GM18498 (cell line): Measurements from ENCODE around the gene ERICH4.
A peak's percentile ranks its signal among the peaks of the same experiment; 100 is the strongest.
"Not testable (repeated sequence)": the region's sequence is repeated elsewhere in the genome, so short reads cannot be mapped to it uniquely, and the experiment has no call there.

ENCODE experiments used
- ATAC-seq: cut with Tn5 transposase; IDR thresholded peaks from one replicate; pipeline ENCODE4 v1.9.1; 2021; ENCODE audit warnings: mild to moderate bottlenecking, moderate library complexity; ENCODE audit not compliant: unreplicated experiment

Gene ERICH4

DNA sequence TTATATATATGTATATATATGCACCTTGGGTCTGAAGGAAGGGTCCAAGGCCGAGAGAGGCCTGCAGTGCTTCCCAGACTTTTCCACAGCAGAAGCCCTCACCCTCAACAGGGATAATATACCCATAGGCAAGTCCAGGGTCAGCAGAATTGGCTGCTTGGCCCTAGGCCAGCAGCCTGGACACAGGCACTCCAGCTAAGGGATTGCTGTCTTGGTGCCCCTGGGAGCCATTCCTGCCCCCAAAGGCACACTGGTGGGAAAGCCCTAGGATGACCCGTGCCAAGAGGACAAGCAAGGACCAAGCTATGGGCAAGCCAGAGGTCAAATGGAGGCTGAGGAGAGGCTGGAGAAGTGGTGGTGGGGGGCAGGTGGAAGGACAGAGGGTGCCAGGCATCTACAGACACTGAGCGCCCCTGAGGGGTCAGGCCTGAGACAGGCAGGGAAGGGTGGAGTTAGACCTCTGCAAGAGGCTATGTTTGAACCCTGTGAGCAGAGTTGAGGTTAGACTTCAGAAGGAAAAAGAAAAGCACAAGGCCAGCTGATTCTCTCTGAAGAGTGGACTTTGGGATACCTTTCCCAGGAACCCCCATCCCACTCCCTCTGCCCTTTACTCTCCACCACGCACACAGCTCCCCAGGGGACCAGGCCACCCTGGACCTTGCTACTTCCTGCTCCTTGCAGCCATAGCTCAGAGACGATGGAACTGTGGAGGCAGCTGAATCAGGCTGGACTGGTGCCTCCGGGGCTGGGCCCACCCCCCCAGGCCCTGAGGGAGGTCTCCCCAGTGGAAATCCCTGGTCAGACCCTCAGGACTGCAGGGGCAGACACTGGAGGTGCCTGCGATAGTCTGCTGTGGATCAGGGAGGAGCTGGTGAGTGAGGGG is at the start of gene ERICH4:
TSS of gene ERICH4 (plus strand) at position 684 of the 883 bp plus-strand sequence. CDS start at position 698, 14 bp downstream.
- no peak for ATAC-seq

- ATAC-seq, result no peak
These were observed 47.6 kb upstream of the ERICH4 start for GRCh38 chr19:41395355-41395754.

- ATAC-seq, result peak; percentile 91
These were observed 45.6 kb upstream of the ERICH4 start, which contains the start of the genes BCKDHA and EXOSC5 for GRCh38 chr19:41397086-41398049. Gene BCKDHA (plus strand): TSS chr19:41397818. CDS start chr19:41397828, 10 bp downstream. Gene EXOSC5 (minus strand): TSS chr19:41397359. CDS start chr19:41397328, 31 bp downstream.

GRCh38 chr19:41398050-41398418 is 44.9 kb upstream of the ERICH4 start:
- ATAC-seq, result no peak

DNA sequence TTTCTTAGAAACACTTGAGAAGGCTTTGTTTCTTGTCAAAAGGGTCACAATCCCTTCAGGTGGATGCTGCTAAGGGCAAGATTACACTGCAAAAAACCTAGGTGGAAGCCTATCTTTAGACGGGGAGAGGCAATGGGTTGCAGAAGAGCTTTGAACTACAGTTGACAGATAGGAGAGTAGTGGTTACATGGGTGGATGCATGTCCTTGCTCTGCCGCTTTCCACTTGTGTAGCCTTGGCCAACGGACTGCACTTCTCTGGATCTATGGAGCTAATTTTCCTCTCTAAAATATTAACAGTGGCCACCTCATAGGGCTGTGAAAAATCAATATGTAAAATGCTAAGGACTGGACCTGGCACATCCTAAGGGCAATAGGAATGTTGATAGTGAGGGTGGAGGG is 44.4 kb upstream of the ERICH4 start:
- no peak for ATAC-seq

- no peak for ATAC-seq
These were observed 43.9 kb upstream of the ERICH4 start for GRCh38 chr19:41399091-41399490.

- ATAC-seq, result no peak
These were observed 43.4 kb upstream of the ERICH4 start for GRCh38 chr19:41399525-41399924.

DNA sequence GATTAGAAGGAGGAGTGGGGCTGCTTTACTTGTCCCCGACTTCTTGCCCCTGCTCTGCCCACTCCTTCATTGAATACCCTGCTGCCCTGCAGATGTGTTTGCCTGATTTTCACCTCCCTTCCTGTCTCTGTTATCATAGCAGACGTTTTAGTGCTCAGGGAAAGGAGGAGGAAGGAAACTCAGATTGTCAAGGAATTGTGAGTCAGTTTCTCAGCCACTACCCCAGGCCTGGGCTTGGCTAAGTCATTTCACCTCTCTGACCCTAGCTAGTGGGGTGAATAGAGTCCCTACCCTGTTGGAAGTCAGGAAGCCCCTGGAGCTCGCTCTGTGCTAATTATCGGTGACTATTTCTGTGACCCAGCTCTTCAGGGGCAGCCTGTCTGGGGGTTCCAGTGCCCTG is 41.5 kb upstream of the ERICH4 start:
- ATAC-seq, result no peak

- ATAC-seq, result no peak
These were observed 40.9 kb upstream of the ERICH4 start for GRCh38 chr19:41402010-41402409.

DNA sequence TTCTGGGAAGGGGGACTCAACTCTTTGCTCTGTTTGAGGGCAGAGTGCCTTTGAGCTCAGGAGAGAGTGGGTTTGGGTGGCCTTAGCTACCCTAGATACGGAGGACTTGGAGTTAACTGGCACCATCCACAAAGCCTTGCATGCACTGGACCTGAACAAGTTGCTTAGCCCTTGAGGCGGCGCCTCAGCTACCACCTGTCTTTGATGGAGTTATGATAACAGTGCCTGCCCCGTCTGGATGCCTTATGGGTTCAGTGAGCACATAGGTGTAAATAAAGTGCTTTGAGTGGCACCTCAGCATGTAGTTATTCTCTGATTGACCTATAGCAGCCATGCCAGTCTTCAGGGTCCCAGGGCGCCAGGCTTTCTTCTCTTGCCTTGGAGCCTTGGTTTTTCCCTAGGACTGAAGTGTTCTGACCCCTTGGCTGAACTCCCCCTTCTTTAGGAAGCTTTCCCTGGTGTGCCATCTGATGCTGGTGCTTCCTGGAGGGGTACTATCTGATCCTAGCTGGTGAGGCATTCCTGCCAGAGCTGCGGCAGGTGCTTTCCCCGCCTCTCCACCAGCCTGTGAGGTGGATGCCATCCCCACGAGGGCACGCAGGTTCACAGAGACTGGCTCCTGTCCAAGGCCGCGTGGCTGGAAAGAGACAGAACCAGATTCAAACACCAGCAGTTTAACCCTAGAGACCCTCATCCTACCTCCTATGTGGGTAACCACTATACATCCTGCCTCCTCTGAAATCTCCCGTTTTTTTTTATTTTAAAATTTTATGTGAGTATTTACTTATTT is 39.6 kb upstream of the ERICH4 start:
- ATAC-seq, result no peak

DNA sequence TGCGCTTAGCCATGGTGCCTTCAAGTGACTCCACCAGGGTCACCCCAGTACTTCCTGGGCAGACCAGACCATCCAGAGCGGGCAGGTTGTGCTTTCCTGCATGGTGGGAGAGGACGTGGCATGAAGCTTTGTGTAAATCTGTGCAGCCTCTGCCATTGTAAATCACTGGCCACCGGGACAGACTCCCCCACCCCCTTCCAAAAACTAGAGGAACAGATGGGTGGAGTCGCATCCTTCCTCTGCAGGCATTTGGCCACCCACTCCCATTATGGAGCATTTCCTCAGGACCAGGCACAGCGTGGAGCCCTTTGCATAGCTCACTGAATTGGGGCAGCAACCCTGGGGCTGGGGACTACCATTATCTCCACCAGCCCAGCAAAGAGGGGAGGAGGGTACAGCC is 37.2 kb upstream of the ERICH4 start:
- no peak for ATAC-seq

- no peak for ATAC-seq
These were observed 35.7 kb upstream of the ERICH4 start for GRCh38 chr19:41407271-41407670.

DNA sequence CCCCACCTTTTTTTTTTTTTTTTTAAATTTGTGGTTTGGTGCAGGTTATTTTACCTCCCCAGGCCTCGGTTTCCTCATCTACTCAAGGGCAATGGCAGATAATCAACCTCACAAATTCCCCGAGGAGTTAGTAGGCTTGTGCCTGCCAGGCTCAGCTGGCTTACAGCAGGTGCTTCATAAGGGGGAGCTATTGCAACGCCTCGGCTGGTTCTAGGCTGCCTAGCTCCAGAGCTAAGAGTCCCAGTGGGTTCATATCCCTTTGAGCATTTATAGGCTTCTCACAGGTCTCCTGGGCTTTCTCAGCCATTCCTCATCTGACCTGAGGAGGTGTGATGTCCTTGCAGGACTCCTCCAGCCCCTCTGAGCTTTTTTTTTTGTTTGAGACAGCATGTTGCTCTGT is 34.7 kb upstream of the ERICH4 start:
- ATAC-seq, result no peak

DNA sequence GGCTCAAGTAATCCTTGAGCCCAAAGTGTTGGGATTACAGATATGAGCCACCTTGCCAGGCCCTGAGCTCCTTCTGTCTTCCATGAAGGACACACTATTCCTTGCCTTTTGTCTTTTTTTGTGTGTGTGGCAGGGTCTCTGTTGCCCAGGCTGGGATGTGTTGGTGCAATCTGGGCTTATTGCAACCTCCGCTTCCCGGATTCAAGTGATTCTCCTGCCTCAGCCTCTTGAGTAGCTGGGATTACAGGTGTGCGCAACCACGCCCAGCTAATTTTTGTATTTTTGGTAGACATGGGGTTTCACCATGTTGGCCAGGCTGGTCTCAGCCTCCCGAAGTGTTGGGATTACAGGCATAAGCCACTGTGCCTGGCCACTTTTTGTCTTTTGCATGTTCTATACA is 34.1 kb upstream of the ERICH4 start:
- ATAC-seq, result not testable (repeated sequence)

DNA sequence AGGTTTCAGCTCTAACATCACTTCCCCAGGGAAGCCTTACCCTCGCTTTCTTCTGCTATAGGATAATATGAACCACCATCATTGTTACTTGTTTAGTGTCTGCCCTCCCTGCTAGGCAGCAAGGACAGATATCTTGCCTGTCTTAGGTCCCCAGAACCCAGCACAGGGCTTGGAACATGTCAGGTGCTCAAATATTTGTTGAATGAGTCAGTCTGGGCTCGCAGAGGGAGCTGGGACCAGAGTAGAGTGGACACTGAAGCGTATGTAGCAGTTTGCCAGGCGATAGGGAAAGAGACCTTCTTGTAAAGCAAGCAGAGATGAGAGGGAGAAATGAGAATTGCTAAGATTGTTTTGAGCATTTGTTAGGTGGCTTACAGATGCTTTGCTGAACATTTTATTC is 33.7 kb upstream of the ERICH4 start:
- no peak for ATAC-seq

GRCh38 chr19:41410336-41411054 is 32.5 kb upstream of the ERICH4 start:
- no peak for ATAC-seq

GRCh38 chr19:41411100-41411967 is 31.6 kb upstream of the ERICH4 start:
- ATAC-seq, result no peak

DNA sequence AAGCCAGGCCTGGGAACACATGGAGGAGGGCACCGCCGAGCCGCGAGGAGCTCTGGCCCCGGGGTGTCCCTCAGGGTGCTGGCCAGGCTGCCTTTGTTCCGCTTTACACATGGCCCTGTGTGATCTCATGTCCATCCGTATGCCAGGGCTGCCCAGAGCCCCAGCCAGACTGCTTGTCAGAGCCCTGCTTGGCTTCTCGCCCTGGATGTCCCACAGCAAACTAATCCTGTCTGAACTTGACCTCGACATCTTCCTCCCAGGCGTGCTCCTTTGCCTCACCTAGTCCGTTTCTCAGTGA is 31.0 kb upstream of the ERICH4 start:
- no peak for ATAC-seq

DNA sequence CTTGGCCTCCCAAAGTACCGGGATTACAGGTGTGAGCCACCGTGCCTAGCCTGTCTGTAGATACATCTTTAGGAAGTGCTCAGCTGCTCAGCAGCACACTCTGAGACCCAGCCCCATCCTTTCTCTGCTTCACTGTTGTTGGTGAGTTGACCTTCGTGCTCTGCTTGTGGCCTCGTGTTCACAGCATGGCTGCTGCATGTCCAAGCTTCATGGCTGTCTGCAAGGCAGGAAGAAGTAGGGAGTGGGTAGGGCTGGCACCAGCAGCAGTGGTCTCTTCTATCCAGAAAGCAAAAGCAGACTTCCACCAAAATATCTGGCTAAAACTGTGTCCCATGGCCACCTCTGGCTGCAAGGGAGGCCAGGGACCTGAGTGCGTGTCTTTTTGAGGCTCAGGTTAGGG is 30.0 kb upstream of the ERICH4 start:
- no peak for ATAC-seq
